Keratinocyte (primary cell): ENCODE measurements around the gene POFUT2. TPM values are rescaled to one million over a fixed set of nuclear protein-coding genes. Genes with fewer than 3 reads are reported as not detected.

ENCODE experiments used
- DNase-seq: peaks from one replicate; pipeline ENCODE4 v3.0.0-alpha.2; 2011; ENCODE audit warnings: low read depth, missing footprints, low spot score
- FAIRE-seq: peaks from 2 replicates; lab custom pipeline; 2011; peaks lifted over from hg19 to GRCh38; lab: Jason Lieb, UNC
- H2AFZ ChIP-seq: 2 replicates; pipeline ENCODE4 v1.6.0; 2012; ENCODE audit warnings: low read length, control low read depth, inconsistent platforms; ENCODE audit not compliant: control insufficient read depth
- H3K27ac ChIP-seq: 2 replicates; pipeline ENCODE4 v1.5.1; 2011; ENCODE audit warnings: low read length; ENCODE audit not compliant: control insufficient read depth, insufficient read depth
- H3K27me3 ChIP-seq: 3 replicates; pipeline ENCODE4 v1.6.0; 2011; ENCODE audit warnings: low read length; ENCODE audit not compliant: control insufficient read depth, insufficient read depth; ENCODE audit errors: extremely low read depth
- H3K36me3 ChIP-seq, 2 experiments: 2 replicates in 1 of 2; 3 replicates in 1 of 2; pipeline ENCODE4 v1.5.1; 2011; ENCODE audit warnings: low read length in 2 of 2, mild to moderate bottlenecking in 1 of 2; ENCODE audit not compliant: control insufficient read depth in 2 of 2, insufficient read depth in 2 of 2; ENCODE audit errors: extremely low read depth in 1 of 2
- H3K4me1 ChIP-seq: 3 replicates; pipeline ENCODE4 v1.5.1; 2011; ENCODE audit warnings: low read length; ENCODE audit not compliant: control insufficient read depth, insufficient read depth; ENCODE audit errors: extremely low read depth
- H3K4me2 ChIP-seq: 3 replicates; pipeline ENCODE4 v1.6.0; 2011; ENCODE audit warnings: low read depth, low read length; ENCODE audit not compliant: control insufficient read depth, insufficient read depth; ENCODE audit errors: extremely low read depth
- H3K4me3 ChIP-seq, 3 experiments: fragments of 200-600 bp in 1 of 3; sonication (generic) in 1 of 3; 2 replicates in 2 of 3; 3 replicates in 1 of 3; pipeline ENCODE4 v1.5.1; 2011 to 2016; ENCODE audit warnings: low read length in 3 of 3, mild to moderate bottlenecking in 3 of 3, control low read depth in 2 of 3, inconsistent platforms in 1 of 3, low read depth in 1 of 3, mixed read lengths in 1 of 3, mixed run types in 1 of 3, moderate library complexity in 1 of 3; ENCODE audit not compliant: control insufficient read depth in 2 of 3, insufficient read depth in 2 of 3; ENCODE audit errors: extremely low read depth in 1 of 3
- H3K79me2 ChIP-seq: 2 replicates; pipeline ENCODE4 v1.6.0; 2012; ENCODE audit warnings: low read length; ENCODE audit not compliant: control insufficient read depth, insufficient read depth
- H3K9ac ChIP-seq: 3 replicates; pipeline ENCODE4 v1.6.0; 2011; ENCODE audit warnings: low read length; ENCODE audit not compliant: control insufficient read depth, insufficient read depth; ENCODE audit errors: extremely low read depth
- H3K9me1 ChIP-seq: 3 replicates; pipeline ENCODE4 v1.6.0; 2011; ENCODE audit warnings: low read length; ENCODE audit not compliant: control insufficient read depth, insufficient read depth; ENCODE audit errors: extremely low read depth
- H3K9me3 ChIP-seq: 2 replicates; pipeline ENCODE4 v1.5.1; 2012; ENCODE audit warnings: low read depth, low read length; ENCODE audit not compliant: control insufficient read depth
- H4K20me1 ChIP-seq: 3 replicates; pipeline ENCODE4 v1.6.0; 2011; ENCODE audit warnings: low read length; ENCODE audit not compliant: control insufficient read depth, insufficient read depth; ENCODE audit errors: extremely low read depth
- EZH2 ChIP-seq: IDR thresholded peaks from one replicate; pipeline ENCODE4 v1.6.1; 2012; ENCODE audit warnings: inconsistent platforms, mild to moderate bottlenecking, low read length, moderate library complexity
- dilution Hi-C: fragments of 300-500 bp; cut with MboI; formaldehyde crosslinking; loops from one replicate; pipeline ENCODE4 v1.7.0; 2020; ENCODE audit warnings: low sequenced_read_pairs; ENCODE audit not compliant: extremely low pct_ligation_motif_present
- polyA plus RNA-seq, 5 experiments: library from polyadenylated mRNA; depleted of rRNA in 3 of 5; stranded (reverse) in 3 of 5; stranded (forward) in 1 of 5; unstranded in 1 of 5; fragments of >200 nt; gene quantifications; 1 replicate in 1 of 5; 2 replicates in 3 of 5; 3 replicates in 1 of 5; pipeline versions ENCODE4 v1.2.1 to v1.2.3, GENCODE V29; 2011 to 2012; ENCODE audit warnings: missing spikeins in 2 of 5, low read depth in 1 of 5, low replicate concordance in 1 of 5
- TF ChIP-seq, protein P1 (sequence below), 3 experiments: IDR thresholded peaks in 1 of 3; conservative IDR thresholded peaks in 1 of 3; optimal IDR thresholded peaks in 1 of 3; 2 replicates in 2 of 3; 3 replicates in 1 of 3; pipeline versions ENCODE3 to v1.5.1; 2011; ENCODE audit warnings: low read length in 3 of 3, mild to moderate bottlenecking in 3 of 3, moderate library complexity in 2 of 3, control low read depth in 1 of 3, inconsistent platforms in 1 of 3; ENCODE audit not compliant: insufficient read depth in 2 of 3; ENCODE audit errors: extremely low read depth in 1 of 3

The POFUT2 gene
- polyA plus RNA-seq, 1 donor (not counting 4 experiments of a cell fraction or from before 2014, with no cell fraction given): 8.8 TPM

DNA sequence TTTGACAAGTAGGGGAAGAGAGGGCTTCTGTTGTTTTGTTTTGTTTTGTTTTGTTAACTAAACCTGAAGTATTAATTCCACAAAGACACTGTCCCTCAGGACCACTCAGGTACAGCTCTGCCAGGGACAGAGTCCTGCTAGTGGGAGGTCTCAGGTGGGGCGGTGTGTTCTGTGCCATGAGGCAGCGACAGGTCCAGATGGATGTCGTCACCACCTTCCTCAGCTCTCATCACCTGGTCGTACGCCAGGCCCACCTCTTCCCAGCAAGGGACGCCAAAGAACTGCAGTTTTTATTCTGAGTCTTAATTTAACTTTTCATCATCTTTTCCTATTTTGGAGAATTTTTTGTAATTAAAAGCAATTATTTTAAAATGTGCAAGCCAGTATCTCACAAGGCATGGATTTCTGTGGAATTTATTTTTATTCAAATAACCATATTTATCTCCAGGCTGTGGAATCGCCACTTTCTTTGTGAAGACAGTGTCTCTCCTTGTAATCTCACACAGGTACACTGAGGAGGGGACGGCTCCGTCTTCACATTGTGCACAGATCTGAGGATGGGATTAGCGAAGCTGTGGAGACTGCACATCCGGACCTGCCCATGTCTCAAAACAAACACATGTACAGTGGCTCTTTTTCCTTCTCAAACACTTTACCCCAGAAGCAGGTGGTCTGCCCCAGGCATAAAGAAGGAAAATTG, 62.5 kb downstream of the POFUT2 start:
- Histone ChIP-seq H3K79me2 (no peaks in the 10 kb centered on the region), H3K9me1 (peaks cover 2% of the 10 kb centered on the region), H3K27ac (no peak overlapping the region), H3K36me3 (peaks cover 3 to 11% of the 10 kb centered on the region in 2 experiments), H3K4me3 (no peak overlapping the region), H4K20me1 (peaks cover 6% of the 10 kb centered on the region), H3K27me3 (peaks cover 4% of the 10 kb centered on the region), H3K4me1 (peaks cover 28% of the 10 kb centered on the region), H2AFZ (no peak overlapping the region), H3K9ac (no peak overlapping the region), H3K4me2 (no peak overlapping the region), H3K9me3 (no peaks in the 10 kb centered on the region)
- dilution Hi-C loops: no loop called here
- no peak for FAIRE-seq
- no peak for DNase-seq
- TF ChIP-seq EZH2: no peak
- TF ChIP-seq, protein P1, sequence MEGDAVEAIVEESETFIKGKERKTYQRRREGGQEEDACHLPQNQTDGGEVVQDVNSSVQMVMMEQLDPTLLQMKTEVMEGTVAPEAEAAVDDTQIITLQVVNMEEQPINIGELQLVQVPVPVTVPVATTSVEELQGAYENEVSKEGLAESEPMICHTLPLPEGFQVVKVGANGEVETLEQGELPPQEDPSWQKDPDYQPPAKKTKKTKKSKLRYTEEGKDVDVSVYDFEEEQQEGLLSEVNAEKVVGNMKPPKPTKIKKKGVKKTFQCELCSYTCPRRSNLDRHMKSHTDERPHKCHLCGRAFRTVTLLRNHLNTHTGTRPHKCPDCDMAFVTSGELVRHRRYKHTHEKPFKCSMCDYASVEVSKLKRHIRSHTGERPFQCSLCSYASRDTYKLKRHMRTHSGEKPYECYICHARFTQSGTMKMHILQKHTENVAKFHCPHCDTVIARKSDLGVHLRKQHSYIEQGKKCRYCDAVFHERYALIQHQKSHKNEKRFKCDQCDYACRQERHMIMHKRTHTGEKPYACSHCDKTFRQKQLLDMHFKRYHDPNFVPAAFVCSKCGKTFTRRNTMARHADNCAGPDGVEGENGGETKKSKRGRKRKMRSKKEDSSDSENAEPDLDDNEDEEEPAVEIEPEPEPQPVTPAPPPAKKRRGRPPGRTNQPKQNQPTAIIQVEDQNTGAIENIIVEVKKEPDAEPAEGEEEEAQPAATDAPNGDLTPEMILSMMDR (optimal IDR thresholded peaks at IDR 0.05 in 1 of 3, IDR thresholded peaks at IDR 0.05 in 1 of 3, conservative IDR thresholded peaks at IDR 0.05 in 1 of 3; ENCODE audit: extremely low read depth in 1 of 3, insufficient read depth in 2 of 3, low read length in 3 of 3): no peak

DNA sequence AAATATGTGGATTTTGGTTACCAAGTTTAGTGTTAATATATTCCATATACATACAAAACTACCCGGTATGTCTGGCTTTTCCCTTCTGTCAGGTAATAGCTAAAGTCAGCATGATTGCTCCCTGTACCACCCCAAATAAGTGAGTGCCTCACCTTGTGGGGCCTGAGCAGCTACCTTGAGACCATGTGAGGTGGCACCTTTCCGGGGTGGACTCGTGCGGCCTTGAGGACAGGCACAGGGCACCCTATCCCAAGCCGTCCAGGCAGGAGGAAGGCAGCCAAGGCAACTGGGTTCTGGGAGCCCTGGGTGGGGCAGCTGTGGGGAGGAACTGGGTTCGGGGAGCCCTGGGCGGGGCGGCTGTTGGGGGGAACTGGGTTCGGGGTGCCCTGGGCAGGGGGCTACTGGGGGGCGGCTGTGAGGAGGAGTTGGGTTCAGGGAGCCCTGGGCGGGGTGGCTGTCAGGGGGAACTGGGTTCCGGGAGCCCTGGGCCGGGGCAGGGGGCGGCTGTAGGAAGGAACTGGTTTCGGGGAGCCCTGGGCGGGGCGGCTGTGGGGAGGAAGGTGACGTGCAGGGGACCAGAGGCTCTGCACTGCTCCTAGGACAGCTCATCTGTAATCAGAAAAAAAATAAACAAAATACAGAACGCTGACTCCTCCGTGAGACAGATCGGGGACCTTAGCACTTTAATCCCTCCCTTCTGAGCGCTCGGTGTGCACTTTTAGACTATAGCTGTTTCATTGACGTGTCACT, 63.3 kb downstream of the POFUT2 start:
- peaks cover 32% of the 10 kb centered on the region for H3K4me1 ChIP-seq
- DNase-seq: no peak
- FAIRE-seq: no peak
- peaks cover 6% of the 10 kb centered on the region for H4K20me1 ChIP-seq
- no peaks in the 10 kb centered on the region for H3K9me3 ChIP-seq
- no peak overlapping the region for H3K4me2 ChIP-seq
- no peak overlapping the region for H3K4me3 ChIP-seq
- no peak overlapping the region for H3K27ac ChIP-seq
- dilution Hi-C loops: no loop called here
- peaks cover 2% of the 10 kb centered on the region for H3K9me1 ChIP-seq
- H2AFZ ChIP-seq: no peak overlapping the region
- H3K27me3 ChIP-seq: peaks cover 4% of the 10 kb centered on the region
- H3K36me3 ChIP-seq: peaks cover 3 to 12% of the 10 kb centered on the region in 2 experiments
- H3K9ac ChIP-seq: no peak overlapping the region
- no peak for TF ChIP-seq EZH2
- TF ChIP-seq, protein P1 (optimal IDR thresholded peaks at IDR 0.05 in 1 of 3, IDR thresholded peaks at IDR 0.05 in 1 of 3, conservative IDR thresholded peaks at IDR 0.05 in 1 of 3; ENCODE audit: extremely low read depth in 1 of 3, insufficient read depth in 2 of 3, low read length in 3 of 3): no peak
- H3K79me2 ChIP-seq: no peaks in the 10 kb centered on the region
